ENCODE data around the gene WDR64.

Gene WDR64

DNA sequence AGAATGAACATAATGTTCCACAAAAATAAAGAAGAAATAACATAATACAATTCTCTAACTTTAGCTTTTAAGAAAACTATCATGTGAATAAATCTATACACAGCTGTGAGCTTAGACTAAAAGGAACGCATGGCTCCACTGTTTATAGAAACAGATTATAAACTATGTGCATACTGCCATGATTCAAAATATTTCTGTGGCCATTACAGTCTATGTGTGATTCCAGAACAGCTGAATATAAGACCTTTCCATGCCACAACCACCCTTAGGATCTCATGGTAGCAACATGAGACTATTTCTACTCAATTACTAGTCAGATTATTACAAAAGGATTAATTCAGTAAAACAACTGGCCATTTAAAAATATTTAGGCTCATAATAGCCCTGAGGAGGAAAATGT lies 15.8 kb upstream of the WDR64 start:
- Histone ChIP-seq H3K36me3 (ENCODE audit: control insufficient read depth, insufficient read depth, low read length) (no peaks in the 10 kb centered on the region), H3K4me1 (ENCODE audit: control insufficient read depth, insufficient read depth, low read length) (peaks cover 15% of the 10 kb centered on the region), H3K27me3 (ENCODE audit: control insufficient read depth, insufficient read depth, low read length) (no peaks in the 10 kb centered on the region), H3K9ac (ENCODE audit: low read length) (no peak overlapping the region), H3K9me3 (ENCODE audit: control insufficient read depth, low read length) (no peaks in the 10 kb centered on the region), H3K4me3 (ENCODE audit: low read length) (no peak overlapping the region)

DNA sequence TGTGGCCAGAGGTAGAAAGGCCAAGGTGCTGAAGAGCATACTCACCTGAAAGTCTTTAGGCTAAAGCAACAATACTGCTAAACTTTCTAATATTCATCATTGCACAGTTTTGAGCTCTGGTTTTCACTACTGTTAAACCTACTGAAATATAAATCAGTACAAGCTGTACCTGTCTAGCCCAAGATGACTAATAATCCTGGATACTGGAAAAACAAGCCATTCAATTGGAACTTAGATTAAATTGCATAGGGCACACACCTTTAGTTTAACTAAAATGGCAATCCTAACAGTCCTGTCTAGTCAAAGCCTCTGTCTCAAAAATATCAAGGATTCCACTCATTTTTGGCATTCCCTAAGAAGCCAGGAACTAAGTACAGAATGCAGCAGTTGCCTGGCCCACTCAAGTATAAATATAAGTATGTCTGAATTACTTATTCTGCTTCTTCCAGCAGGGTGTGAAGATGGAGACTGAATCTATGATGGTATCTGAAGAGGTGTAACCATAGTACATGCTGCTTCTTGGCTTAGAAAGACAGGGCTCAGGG lies 15.0 kb upstream of the WDR64 start:
- H3K9ac ChIP-seq (ENCODE audit: low read length): no peak overlapping the region
- no peaks in the 10 kb centered on the region for H3K27me3 ChIP-seq (ENCODE audit: control insufficient read depth, insufficient read depth, low read length)
- no peaks in the 10 kb centered on the region for H3K9me3 ChIP-seq (ENCODE audit: control insufficient read depth, low read length)
- H3K36me3 ChIP-seq (ENCODE audit: control insufficient read depth, insufficient read depth, low read length): no peaks in the 10 kb centered on the region
- no peak overlapping the region for H3K4me3 ChIP-seq (ENCODE audit: low read length)
- H3K4me1 ChIP-seq (ENCODE audit: control insufficient read depth, insufficient read depth, low read length): peaks cover 19% of the 10 kb centered on the region

DNA sequence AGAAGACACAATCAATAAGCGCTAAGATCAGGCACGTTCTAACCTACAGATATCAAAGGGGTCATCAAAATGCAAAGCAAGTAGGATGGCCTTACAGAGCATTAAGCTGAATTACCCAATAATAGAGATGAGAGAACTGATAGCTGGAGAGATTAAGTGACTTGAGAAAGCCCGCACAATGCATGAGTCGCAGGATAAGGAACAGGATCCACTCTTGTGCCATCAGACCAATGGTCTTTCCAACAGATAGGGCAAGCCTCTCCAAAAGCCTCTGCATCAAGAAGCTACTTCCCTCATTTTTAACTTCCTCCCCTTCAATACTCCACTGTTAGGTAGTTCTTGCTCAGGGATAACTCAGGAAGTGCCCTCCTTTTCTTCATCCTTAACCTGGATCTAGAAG lies 14.5 kb upstream of the WDR64 start:
- Histone ChIP-seq H3K36me3 (ENCODE audit: control insufficient read depth, insufficient read depth, low read length) (no peaks in the 10 kb centered on the region), H3K9me3 (ENCODE audit: control insufficient read depth, low read length) (no peaks in the 10 kb centered on the region), H3K4me1 (ENCODE audit: control insufficient read depth, insufficient read depth, low read length) (peaks cover 19% of the 10 kb centered on the region), H3K9ac (ENCODE audit: low read length) (no peak overlapping the region), H3K4me3 (ENCODE audit: low read length) (no peak overlapping the region), H3K27me3 (ENCODE audit: control insufficient read depth, insufficient read depth, low read length) (no peaks in the 10 kb centered on the region)

DNA sequence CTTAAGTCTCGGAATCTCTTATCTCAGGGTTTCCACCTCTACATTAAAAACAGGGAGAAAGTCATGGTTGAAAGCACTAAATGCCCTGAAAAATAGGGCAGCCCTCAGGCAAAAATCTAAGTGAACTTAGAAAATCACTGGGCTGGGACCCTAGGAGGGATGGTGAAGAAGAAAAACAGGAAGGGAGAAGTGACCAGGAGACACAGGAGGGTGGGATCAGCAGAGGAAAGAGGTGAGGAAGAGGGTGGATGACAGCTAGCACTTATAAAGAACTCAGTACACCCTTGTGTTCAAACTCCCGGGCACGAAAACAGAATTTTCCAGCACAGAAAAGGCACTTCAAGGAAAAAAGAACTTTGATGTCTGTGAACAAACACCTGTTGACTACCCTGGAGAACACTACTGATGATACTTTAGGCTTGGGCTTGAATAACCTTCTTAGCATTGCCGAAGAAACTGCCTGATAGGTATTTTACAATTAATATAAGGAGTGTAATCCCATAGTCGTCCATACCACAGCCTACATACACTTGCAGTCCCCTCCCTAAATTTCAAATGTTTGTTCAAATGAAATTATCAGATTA lies 13.9 kb upstream of the WDR64 start:
- H3K4me1 ChIP-seq (ENCODE audit: control insufficient read depth, insufficient read depth, low read length): peaks cover 19% of the 10 kb centered on the region
- H3K27me3 ChIP-seq (ENCODE audit: control insufficient read depth, insufficient read depth, low read length): no peaks in the 10 kb centered on the region
- H3K9me3 ChIP-seq (ENCODE audit: control insufficient read depth, low read length): no peaks in the 10 kb centered on the region
- H3K4me3 ChIP-seq (ENCODE audit: low read length): no peak overlapping the region
- H3K9ac ChIP-seq (ENCODE audit: low read length): no peak overlapping the region
- no peaks in the 10 kb centered on the region for H3K36me3 ChIP-seq (ENCODE audit: control insufficient read depth, insufficient read depth, low read length)

DNA sequence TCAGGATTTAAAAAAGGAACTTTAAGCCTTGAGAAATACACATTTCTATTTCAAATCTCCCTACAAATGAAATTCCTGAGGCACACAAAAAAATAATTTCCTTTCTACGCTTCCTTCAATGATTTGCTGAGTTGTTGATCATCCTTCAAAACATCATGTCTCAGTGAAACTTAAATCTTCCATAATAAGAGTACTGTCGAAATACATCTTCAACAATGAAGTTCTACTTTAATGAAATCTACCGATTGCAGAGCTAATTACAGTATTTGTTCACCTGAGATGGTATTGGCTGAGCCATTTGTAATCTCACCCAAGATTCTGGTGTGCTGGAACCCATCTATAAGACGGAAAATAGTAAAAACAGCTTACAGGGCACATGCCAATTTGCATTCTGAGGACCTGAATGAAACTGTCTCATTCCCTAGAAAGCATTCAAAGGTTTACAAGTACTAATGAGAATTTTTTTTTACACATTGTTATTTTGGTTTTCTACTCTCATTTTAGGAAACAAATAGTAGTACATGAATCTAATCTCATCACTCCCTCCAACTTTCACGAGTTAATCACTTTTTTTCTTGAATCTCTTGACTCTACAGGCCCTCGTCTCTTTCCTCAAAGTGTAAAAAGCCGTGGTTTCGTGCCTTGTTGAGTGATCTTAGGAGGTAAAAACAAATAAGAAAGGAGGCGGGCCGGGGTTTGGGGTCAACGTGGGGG lies 13.0 kb upstream of the WDR64 start:
- Histone ChIP-seq H3K27me3 (ENCODE audit: control insufficient read depth, insufficient read depth, low read length) (no peaks in the 10 kb centered on the region), H3K4me1 (ENCODE audit: control insufficient read depth, insufficient read depth, low read length) (peaks cover 19% of the 10 kb centered on the region), H3K9me3 (ENCODE audit: control insufficient read depth, low read length) (no peaks in the 10 kb centered on the region), H3K9ac (ENCODE audit: low read length) (peak overlapping the region; percentile 46), H3K36me3 (ENCODE audit: control insufficient read depth, insufficient read depth, low read length) (no peaks in the 10 kb centered on the region), H3K4me3 (ENCODE audit: low read length) (no peak overlapping the region)

DNA sequence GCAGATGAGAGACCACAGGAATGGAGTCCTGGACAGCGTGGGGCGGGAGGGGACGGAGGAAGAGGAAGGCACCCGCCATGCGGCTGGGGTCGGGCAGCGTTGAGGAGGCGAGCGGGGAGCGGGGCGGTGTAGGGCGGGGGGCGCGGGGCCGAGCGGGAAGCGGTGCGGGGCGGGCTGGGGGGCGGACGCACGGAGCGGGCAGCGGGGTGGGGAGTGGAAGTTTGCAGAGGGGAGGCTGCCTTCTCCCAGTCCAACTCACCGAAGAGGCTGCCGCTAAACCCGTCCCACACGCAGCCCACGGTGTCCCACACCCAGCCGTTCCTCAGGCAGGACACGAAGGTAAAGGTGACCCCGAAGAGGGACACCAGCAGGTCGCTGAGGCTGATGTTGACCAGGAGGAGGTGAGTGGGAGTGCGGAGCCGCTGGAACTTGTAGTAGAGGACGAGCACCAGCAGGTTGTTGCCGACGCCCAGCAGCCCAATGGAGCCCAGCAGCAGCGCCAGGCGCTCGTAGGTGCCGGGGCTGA lies 12.4 kb upstream of the WDR64 start:
- H3K4me3 ChIP-seq (ENCODE audit: low read length): peak overlapping the region; percentile 71
- H3K36me3 ChIP-seq (ENCODE audit: control insufficient read depth, insufficient read depth, low read length): no peaks in the 10 kb centered on the region
- peak overlapping the region; percentile 83 for H3K9ac ChIP-seq (ENCODE audit: low read length)
- no peaks in the 10 kb centered on the region for H3K27me3 ChIP-seq (ENCODE audit: control insufficient read depth, insufficient read depth, low read length)
- H3K4me1 ChIP-seq (ENCODE audit: control insufficient read depth, insufficient read depth, low read length): peaks cover 19% of the 10 kb centered on the region
- no peaks in the 10 kb centered on the region for H3K9me3 ChIP-seq (ENCODE audit: control insufficient read depth, low read length)

DNA sequence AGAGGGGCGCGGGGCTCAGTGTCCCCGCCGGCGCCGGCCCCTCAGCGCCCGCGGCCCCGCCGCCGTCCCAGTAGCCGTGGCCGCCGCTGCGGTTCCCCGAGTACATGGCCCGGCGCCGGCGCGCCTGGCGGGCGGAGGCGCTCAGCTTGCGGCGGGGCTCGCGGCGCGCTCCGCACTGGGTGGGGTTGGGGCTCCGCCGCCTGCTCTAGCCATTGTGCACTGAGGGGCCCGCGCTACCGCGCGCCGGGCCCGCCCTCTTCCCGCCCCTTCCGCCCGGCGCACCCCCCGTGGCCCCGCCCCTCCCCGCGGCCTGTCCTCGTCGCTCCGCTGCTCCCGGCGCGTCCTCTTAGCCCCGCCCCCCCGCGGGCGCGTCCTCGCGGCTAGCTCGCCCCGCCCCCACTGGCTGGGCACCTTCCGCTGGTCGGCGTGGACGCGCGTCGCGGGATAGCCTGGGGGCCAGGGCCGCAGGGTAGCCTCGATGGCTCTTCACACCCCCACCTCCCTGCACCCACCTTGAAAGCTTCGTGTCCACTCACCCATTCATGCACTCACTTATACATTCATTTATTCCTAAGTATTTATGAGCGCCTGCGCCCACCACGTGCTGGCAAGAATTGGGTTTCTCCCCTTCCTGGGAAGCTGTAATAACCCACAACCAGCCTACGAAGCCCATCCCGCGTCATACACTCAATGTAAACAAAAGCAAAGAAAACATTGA lies 11.8 kb upstream of the WDR64 start, which contains the start of the genes CHML and OPN3:
CHML (minus strand) TSS at position 221 of the 718 bp plus-strand sequence. CDS start 4,603 bp downstream, outside the sequence.
OPN3 (minus strand) TSS at position 221 of the 718 bp plus-strand sequence; CDS start at position 106, 115 bp downstream.
- Histone ChIP-seq H3K9ac (ENCODE audit: low read length) (peak within 1 kb of the TSS; percentile 83), H3K4me3 (ENCODE audit: low read length) (peak within 1 kb of the TSS; percentile 71), H3K27me3 (ENCODE audit: control insufficient read depth, insufficient read depth, low read length) (no peaks in the 10 kb centered on the region), H3K36me3 (ENCODE audit: control insufficient read depth, insufficient read depth, low read length) (no peaks in the 10 kb centered on the region), H3K9me3 (ENCODE audit: control insufficient read depth, low read length) (no peaks in the 10 kb centered on the region), H3K4me1 (ENCODE audit: control insufficient read depth, insufficient read depth, low read length) (peaks cover 19% of the 10 kb centered on the region)

DNA sequence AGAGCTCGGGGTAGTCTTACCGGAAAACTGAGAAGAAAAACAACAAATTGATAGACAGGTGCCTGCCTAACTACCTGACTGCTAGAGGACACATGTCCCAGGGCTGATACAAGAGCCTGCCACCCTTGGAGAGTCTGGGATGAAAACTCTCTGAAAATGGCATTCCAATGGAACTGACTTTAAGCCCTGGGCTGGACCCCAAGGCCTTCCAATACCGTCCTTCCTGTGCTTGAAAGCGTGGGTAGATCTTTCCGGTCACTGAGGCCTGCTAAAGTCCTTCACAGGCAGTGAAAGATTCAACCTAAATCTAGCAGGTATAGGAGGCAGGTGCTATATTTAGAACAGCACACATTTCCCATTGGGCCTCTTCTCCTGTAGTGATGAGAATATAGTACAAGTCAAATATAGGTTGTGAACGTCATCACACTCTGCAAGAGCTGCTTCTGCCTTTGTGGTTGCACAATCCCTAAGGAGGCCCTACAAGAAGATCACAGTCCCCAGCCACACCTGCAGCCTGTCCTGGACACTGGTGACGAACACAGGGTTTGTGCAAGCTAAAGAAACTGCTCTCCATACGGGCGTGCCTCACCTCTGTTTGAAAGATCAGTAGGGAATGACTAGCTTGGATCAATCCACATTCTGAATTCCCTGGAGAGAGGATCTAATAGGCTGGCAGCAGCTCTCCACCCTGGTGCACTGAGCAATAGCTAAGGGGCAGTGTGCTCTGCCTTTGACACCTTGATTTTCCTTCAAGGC lies 11.0 kb upstream of the WDR64 start:
- H3K9ac ChIP-seq (ENCODE audit: low read length): peak overlapping the region; percentile 19
- H3K4me3 ChIP-seq (ENCODE audit: low read length): peak overlapping the region; percentile 35
- H3K4me1 ChIP-seq (ENCODE audit: control insufficient read depth, insufficient read depth, low read length): peaks cover 19% of the 10 kb centered on the region
- H3K36me3 ChIP-seq (ENCODE audit: control insufficient read depth, insufficient read depth, low read length): no peaks in the 10 kb centered on the region
- H3K9me3 ChIP-seq (ENCODE audit: control insufficient read depth, low read length): no peaks in the 10 kb centered on the region
- no peaks in the 10 kb centered on the region for H3K27me3 ChIP-seq (ENCODE audit: control insufficient read depth, insufficient read depth, low read length)

DNA sequence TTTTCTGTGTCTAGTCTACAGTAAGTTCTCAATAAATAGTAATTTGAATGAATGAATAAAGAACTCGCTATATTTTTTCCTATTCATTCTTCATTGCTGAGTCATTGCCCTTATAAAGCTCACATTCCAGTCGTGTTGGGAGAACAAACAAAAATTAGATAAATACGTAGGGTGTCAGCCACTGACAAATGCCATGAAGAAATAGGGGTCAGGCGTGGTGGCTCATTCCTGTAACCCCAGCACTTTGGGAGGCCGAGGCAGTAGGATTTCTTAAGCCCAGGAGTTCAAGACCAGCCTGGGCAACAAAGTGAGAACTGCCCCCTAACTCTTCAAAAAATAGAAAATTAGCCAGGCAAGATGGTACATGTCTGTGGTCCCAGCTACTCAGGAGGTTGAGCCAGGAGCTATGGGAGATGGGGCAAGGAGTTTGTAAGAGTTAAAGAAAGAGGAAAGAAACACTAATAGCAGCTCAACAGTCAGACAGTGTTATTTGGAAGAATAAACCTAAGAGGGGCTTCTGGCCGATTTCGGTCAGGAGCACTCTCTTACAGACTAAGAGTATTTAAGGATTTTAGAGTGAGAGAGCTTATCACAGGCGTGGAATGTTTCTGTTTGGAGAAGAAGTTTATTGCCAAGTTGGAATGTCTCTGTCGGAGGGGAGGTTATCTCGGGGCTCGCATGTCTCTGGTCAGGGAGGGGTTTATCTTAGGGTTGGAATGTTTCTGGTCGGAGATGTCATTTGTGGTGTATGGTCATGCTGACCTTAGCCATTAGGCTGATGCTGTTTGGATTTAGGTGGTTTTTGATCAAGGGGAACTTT lies 10.1 kb upstream of the WDR64 start:
- peaks cover 19% of the 10 kb centered on the region for H3K4me1 ChIP-seq (ENCODE audit: control insufficient read depth, insufficient read depth, low read length)
- no peaks in the 10 kb centered on the region for H3K27me3 ChIP-seq (ENCODE audit: control insufficient read depth, insufficient read depth, low read length)
- no peaks in the 10 kb centered on the region for H3K9me3 ChIP-seq (ENCODE audit: control insufficient read depth, low read length)
- H3K36me3 ChIP-seq (ENCODE audit: control insufficient read depth, insufficient read depth, low read length): no peaks in the 10 kb centered on the region
- H3K9ac ChIP-seq (ENCODE audit: low read length): no peak overlapping the region
- no peak overlapping the region for H3K4me3 ChIP-seq (ENCODE audit: low read length)

DNA sequence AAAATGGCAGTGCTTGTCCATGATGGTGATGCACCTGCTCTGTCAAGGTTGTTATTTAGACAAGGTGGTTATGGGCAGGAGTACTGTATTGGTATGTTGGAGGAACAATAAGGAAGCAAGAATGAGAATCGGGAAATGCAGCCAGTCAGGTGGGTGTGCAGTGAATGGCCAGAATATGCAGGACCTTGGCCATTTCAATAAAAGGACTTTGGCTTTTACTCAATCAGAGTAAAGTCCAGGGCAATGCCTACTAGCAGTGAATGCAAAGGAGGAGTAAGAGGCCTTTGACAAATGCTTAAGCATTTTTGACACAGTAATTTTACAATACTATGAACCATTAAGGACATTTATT lies 9.5 kb upstream of the WDR64 start:
- H3K4me3 ChIP-seq (ENCODE audit: low read length): no peak overlapping the region
- no peaks in the 10 kb centered on the region for H3K9me3 ChIP-seq (ENCODE audit: control insufficient read depth, low read length)
- no peaks in the 10 kb centered on the region for H3K36me3 ChIP-seq (ENCODE audit: control insufficient read depth, insufficient read depth, low read length)
- no peaks in the 10 kb centered on the region for H3K27me3 ChIP-seq (ENCODE audit: control insufficient read depth, insufficient read depth, low read length)
- peaks cover 19% of the 10 kb centered on the region for H3K4me1 ChIP-seq (ENCODE audit: control insufficient read depth, insufficient read depth, low read length)
- H3K9ac ChIP-seq (ENCODE audit: low read length): no peak overlapping the region

DNA sequence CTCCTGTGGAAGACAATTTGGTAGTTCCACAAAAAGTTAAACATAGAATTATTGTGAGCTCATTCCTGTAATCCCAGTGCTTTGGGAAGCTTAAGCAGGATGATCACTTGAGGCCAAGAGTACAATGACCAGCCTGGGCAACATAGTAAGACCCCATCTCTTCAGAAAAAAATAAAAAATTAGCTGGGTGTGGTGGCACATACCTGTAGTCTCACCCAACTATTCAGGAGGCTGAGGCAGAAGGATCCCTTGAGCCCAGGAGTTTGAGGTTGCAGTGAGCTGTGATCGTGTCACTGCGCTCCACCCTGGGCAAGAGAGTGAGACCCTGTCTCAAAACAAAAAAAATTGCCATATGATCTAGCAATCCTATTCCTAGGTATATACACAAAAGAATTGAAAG lies 7.8 kb upstream of the WDR64 start:
- Histone ChIP-seq H3K36me3 (ENCODE audit: control insufficient read depth, insufficient read depth, low read length) (no peaks in the 10 kb centered on the region), H3K4me1 (ENCODE audit: control insufficient read depth, insufficient read depth, low read length) (peaks cover 12% of the 10 kb centered on the region), H3K9me3 (ENCODE audit: control insufficient read depth, low read length) (no peaks in the 10 kb centered on the region), H3K27me3 (ENCODE audit: control insufficient read depth, insufficient read depth, low read length) (no peaks in the 10 kb centered on the region), H3K9ac (ENCODE audit: low read length) (no peak overlapping the region), H3K4me3 (ENCODE audit: low read length) (no peak overlapping the region)
